Immature natural killer cell (primary cell): Measurements from ENCODE around the gene MAP3K6. TPM values are rescaled to one million over a fixed set of nuclear protein-coding genes. Genes with fewer than 3 reads are reported as not detected.

Experiments used
- DNase-seq, 3 donors: peaks; one replicate each; pipeline ENCODE4 v3.0.0; 2022; ENCODE audit warnings: mixed read lengths in 1 of 3
- H3K27ac Mint-ChIP-seq, 6 donors: one replicate each; pipeline ENCODE4 v1.8.0; 2020; ENCODE audit warnings: mixed read lengths in 6 of 6, mild to moderate bottlenecking in 5 of 6, inconsistent platforms in 4 of 6, moderate library complexity in 3 of 6
- H3K27me3 Mint-ChIP-seq, 3 donors: one replicate each; pipeline ENCODE4 v1.8.0; 2020 to 2021; ENCODE audit warnings: low read depth in 3 of 3, mild to moderate bottlenecking in 3 of 3, mixed read lengths in 3 of 3, moderate library complexity in 3 of 3, inconsistent platforms in 1 of 3
- H3K36me3 Mint-ChIP-seq, 3 donors: one replicate each; pipeline ENCODE4 v1.8.0; 2020; ENCODE audit warnings: mixed read lengths in 3 of 3, inconsistent platforms in 2 of 3, mild to moderate bottlenecking in 2 of 3
- H3K4me1 Mint-ChIP-seq, 2 donors: one replicate each; pipeline ENCODE4 v1.8.0; 2020; ENCODE audit warnings: inconsistent platforms in 2 of 2, mild to moderate bottlenecking in 2 of 2, mixed read lengths in 2 of 2, moderate library complexity in 1 of 2
- H3K4me3 Mint-ChIP-seq, 5 donors: one replicate each; pipeline ENCODE4 v1.8.0; 2020; ENCODE audit warnings: mild to moderate bottlenecking in 5 of 5, mixed read lengths in 5 of 5, inconsistent platforms in 3 of 5, moderate library complexity in 3 of 5
- H3K9me3 Mint-ChIP-seq, 6 donors: one replicate each; pipeline ENCODE4 v1.8.0; 2020; ENCODE audit warnings: mild to moderate bottlenecking in 6 of 6, mixed read lengths in 6 of 6, inconsistent platforms in 4 of 6, moderate library complexity in 3 of 6
- polyA plus RNA-seq, 3 donors: library from polyadenylated mRNA; unstranded; fragments of 300-500 nt; fragmentation: Illumina TruSeq; gene quantifications; one replicate each; pipeline ENCODE4 v1.2.3, GENCODE V29; 2021

Gene MAP3K6
- polyA plus RNA-seq, 3 donors from 2014 or later: 2.0 to 5.1 (median 3.6) TPM

DNA sequence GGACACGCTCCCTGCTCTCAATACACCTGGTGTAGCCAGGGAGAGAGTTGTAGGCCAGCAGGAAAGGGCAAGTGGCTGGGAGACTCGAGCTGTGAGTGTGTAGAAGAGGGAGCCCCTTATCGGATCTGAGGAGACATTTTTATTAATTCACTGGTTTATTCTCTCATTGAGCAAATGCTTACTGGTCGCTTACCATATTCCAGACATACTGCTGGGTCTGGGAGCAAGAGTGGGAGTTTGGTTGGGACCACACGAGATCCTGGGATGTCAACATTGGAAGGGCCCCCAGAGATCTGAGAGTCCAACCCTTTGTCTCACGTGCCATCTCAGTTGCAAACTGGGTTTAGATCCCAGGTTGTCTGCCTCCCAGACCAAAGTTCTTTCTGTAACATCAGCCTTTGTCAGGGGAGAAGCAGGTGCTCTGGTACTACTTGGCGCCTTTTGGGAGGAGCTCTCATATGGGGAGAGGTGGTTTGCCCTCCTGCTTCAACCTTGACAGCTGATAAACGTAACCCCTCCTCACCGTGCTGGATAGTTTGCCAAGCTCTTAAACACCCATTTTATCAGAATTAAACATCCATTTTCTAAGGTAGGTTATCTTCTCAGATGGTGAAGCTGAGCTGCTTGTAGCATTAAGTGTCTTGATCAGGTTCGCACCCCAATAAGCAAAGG lies 44.1 kb downstream of the MAP3K6 start:
- H3K4me1 Mint-ChIP-seq: peaks cover 51 to 60% of the 10 kb centered on the region in 2 donors
- DNase-seq: no peak
- H3K4me3 Mint-ChIP-seq: peak overlapping the region; percentile 94 to 97 (median 96)
- peaks cover 0 to 18% (median 5%) of the 10 kb centered on the region in 3 donors for H3K27me3 Mint-ChIP-seq
- H3K9me3 Mint-ChIP-seq: peaks cover 0 to 2% (median 0%) of the 10 kb centered on the region in 6 donors
- H3K36me3 Mint-ChIP-seq: peaks cover 0 to 15% (median under 1%) of the 10 kb centered on the region in 3 donors
- H3K27ac Mint-ChIP-seq: peak overlapping the region; percentile 93 to 97 (median 95)

DNA sequence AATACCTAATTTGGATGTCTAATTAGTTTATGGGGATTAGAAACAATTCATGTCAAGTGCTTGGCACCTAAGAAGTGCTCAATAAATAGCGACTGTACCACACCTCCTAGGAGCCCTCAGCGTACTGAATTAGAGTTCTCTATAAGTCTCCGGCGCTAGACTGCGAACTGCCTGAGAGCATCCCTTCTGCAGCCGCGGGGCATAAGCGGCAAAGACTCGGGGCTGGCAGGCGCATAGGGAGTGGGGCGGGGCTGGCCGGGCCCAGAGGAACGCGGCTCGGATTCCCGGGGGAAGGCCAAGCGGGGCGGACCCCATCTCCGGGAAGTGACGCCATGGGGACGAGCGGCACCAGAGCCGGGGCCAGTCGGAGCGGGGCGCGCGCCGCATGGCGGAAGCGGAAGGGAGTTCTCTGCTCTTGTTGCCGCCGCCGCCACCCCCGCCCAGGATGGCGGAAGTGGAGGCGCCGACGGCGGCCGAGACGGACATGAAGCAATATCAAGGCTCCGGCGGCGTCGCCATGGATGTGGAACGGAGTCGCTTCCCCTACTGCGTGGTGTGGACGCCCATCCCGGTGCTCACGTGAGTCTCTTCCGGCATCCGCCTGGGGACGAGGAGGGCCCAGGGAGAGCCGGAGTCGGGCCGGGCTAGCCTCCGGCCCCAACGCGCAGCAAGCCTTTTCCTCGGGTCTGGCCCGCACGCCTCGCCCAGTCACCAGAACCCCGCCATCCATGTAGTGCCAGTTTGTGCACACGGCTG lies 44.8 kb downstream of the MAP3K6 start, which contains the start of gene TMEM222:
TMEM222 (plus strand) TSS at position 351 of the 756 bp plus-strand sequence; CDS start at position 386, 35 bp downstream.
- H3K4me3 Mint-ChIP-seq: peak within 1 kb of the TSS; percentile 94 to 97 (median 96)
- H3K27ac Mint-ChIP-seq: peak within 1 kb of the TSS; percentile 93 to 97 (median 95)
- peak; percentile 96 to 97 (median 97) for DNase-seq
- H3K36me3 Mint-ChIP-seq: peaks cover 0 to 15% (median 0%) of the 10 kb centered on the region in 3 donors
- H3K9me3 Mint-ChIP-seq: peaks cover 0 to 2% (median 0%) of the 10 kb centered on the region in 6 donors
- H3K4me1 Mint-ChIP-seq: peaks cover 49 to 55% of the 10 kb centered on the region in 2 donors
- H3K27me3 Mint-ChIP-seq: peaks cover 0 to 18% (median 5%) of the 10 kb centered on the region in 3 donors

DNA sequence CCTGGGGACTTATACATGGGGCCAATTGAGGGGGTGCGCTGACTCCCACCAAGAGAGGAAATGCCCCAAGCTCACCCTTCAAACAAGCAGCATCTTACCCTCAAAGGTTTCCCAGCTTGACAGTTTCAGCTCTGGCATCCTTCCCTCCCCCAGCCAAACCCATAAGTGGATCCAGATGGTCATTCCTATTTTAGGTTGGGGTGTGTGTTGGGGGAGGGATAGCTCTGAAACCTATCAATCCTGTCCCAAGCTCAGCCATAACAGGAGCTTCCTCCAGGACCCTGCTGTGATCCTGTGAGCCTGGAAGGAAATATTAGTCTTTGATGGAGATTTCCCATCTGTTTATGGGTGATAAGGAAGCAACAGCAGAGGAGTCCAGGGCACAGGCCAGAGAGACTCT lies 48.2 kb downstream of the MAP3K6 start:
- no peak overlapping the region for H3K4me3 Mint-ChIP-seq
- peaks cover 0 to 2% (median 0%) of the 10 kb centered on the region in 6 donors for H3K9me3 Mint-ChIP-seq
- DNase-seq: no peak
- peaks cover 21 to 23% of the 10 kb centered on the region in 2 donors for H3K4me1 Mint-ChIP-seq
- H3K27ac Mint-ChIP-seq: no peak overlapping the region
- no peaks in the 10 kb centered on the region for H3K36me3 Mint-ChIP-seq
- peaks cover 4 to 18% (median 5%) of the 10 kb centered on the region in 3 donors for H3K27me3 Mint-ChIP-seq

DNA sequence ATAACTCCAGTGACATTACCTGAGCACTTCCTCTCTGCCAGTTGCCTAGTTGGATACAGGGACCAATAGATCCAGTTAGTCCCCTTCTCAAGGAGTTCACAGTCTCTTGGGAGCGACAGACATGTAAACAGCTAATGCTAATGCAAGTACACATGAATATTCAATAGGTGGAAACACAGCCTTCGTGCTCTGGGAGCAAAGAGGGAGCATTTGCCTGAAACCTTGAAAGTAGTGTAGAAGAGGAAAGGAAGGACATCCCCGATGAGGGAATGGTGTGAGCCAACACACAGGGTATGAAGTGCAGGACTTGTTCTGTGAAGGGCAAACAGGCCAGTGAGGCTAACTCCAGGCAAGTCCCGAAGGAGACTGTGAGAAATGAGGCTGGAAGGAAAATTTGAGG lies 48.6 kb downstream of the MAP3K6 start:
- no peak overlapping the region for H3K4me3 Mint-ChIP-seq
- H3K27ac Mint-ChIP-seq: peak overlapping the region in 3 of 6 donors; percentile 11 to 42 (median 13)
- peaks cover 4 to 18% (median 5%) of the 10 kb centered on the region in 3 donors for H3K27me3 Mint-ChIP-seq
- peaks cover 0 to 2% (median 0%) of the 10 kb centered on the region in 6 donors for H3K9me3 Mint-ChIP-seq
- peaks cover 17 to 18% of the 10 kb centered on the region in 2 donors for H3K4me1 Mint-ChIP-seq
- DNase-seq: no peak
- H3K36me3 Mint-ChIP-seq: no peaks in the 10 kb centered on the region

DNA sequence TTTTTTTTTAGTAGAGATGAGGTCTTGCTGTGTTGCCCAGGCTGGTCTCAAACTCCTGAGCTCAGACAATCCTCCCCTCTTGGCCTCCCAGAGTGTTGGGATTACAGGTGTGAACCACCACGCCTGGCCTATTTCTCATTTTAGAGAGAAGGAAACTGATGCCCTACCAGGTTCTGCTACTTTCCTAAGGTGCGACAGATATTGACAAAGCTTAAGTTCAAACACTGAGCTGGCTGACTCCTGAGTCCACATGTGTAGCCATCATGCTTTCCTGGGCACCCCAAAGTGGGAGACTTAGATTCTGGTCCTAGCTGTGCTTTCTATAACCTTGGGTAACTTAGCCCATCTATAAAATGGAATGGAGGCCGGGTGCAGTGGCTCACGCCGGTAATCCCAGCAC lies 49.9 kb downstream of the MAP3K6 start:
- no peaks in the 10 kb centered on the region for H3K36me3 Mint-ChIP-seq

DNA sequence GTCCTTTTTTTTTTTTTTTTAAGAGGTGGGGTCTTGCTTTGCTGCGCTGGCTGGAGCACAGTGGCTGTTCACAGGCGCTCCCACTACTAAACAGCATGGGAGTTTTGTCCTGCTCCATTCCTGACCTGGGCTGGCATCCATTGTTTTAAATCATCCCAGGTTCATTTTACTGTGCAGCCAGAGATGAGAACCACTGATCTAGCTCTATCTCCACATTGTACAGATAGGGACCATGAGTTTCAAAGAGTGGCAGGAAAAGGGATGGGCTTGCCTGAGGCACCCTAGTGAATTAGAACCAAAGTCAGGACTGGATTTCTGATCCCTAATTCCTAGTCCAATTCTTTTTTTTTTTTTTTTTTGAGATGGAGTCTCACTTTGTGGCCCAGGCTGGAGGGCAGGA lies 52.0 kb downstream of the MAP3K6 start:
- no peaks in the 10 kb centered on the region for H3K4me1 Mint-ChIP-seq

More for the DNA sequence above, 49.9 kb downstream of the MAP3K6 start:
- Mint-ChIP-seq H3K4me1 (peaks cover 6% of the 10 kb centered on the region in 2 donors), H3K9me3 (peaks cover 0 to 2% (median 0%) of the 10 kb centered on the region in 6 donors), H3K27ac (no peak overlapping the region), H3K27me3 (peaks cover 4 to 16% (median 5%) of the 10 kb centered on the region in 3 donors), H3K4me3 (no peak overlapping the region)
- DNase-seq: no peak

DNA sequence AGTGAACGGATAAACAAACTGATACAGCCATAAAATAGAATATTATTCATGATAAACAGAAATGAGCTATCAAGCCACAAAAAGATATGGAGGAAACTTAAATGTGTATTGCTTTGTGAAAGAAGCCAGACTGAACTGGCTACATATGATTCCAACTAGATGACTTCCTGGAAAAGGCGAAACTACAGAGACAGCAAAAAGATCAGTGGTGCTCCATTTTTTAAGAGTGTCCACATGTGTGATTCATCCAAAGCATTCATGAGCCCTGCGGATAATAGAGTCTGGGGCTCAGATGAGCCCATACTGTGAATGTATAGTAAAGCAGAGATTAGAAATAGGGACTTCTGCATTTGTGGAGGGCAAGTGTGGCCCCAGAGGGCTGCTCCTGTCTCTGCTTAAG lies 52.6 kb downstream of the MAP3K6 start:
- Mint-ChIP-seq H3K36me3 (peaks cover 0 to 7% (median 3%) of the 10 kb centered on the region in 3 donors), H3K4me1 (no peaks in the 10 kb centered on the region), H3K9me3 (peaks cover 0 to 2% (median 0%) of the 10 kb centered on the region in 6 donors), H3K4me3 (no peak overlapping the region), H3K27ac (peak overlapping the region in 1 of 6 donors; percentile 68), H3K27me3 (peaks cover 0 to 6% (median 4%) of the 10 kb centered on the region in 3 donors)
- DNase-seq: no peak

More for the DNA sequence above, 52.0 kb downstream of the MAP3K6 start:
- peaks cover 0 to 8% (median 4%) of the 10 kb centered on the region in 3 donors for H3K27me3 Mint-ChIP-seq
- no peak overlapping the region for H3K4me3 Mint-ChIP-seq
- no peak for DNase-seq
- H3K9me3 Mint-ChIP-seq: peaks cover 0 to 2% (median 0%) of the 10 kb centered on the region in 6 donors
- no peak overlapping the region for H3K27ac Mint-ChIP-seq
- peaks cover 0 to 7% (median 3%) of the 10 kb centered on the region in 3 donors for H3K36me3 Mint-ChIP-seq

DNA sequence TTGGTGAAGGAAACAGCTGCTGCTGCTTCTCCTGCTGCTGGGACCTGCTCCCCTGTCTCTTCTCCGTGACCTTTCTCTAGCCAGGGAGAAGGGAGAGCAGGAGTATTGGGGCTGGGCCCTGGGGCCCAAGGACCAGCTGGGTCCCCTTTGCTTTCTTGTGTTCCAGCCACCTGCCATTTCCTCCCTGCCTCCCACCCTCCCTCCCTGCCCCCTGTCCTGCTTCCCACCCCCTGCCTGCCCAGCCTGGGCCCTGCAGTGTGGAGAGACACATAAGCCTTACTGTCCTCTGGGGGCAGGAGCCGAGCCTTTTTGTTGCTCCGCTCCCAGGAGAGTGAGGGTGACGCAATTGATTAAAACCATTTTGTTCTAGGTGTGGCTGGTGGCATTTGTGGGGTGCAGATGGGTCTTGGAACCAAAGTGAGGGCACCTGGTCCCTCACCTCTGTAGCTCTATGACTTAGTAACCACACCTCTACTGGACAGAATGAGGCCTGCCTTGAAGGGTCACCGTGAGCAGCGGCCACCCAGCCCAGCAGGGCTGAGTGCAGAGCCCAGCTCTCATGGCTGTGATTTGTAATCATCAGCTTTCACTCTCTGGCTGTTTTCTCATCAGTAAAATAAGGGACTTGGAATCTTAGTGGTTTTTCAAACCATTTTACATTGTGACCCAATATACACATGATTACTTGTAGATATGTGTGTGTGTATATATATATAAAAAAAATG lies 58.7 kb downstream of the MAP3K6 start:
- peaks cover 0 to 14% (median 8%) of the 10 kb centered on the region in 3 donors for H3K36me3 Mint-ChIP-seq
- H3K9me3 Mint-ChIP-seq: no peaks in the 10 kb centered on the region
- no peak overlapping the region for H3K4me3 Mint-ChIP-seq
- no peak for DNase-seq
- peak overlapping the region in 1 of 6 donors; percentile 62 for H3K27ac Mint-ChIP-seq
- H3K4me1 Mint-ChIP-seq: no peaks in the 10 kb centered on the region
- H3K27me3 Mint-ChIP-seq: peaks cover 0 to 2% (median 1%) of the 10 kb centered on the region in 3 donors

DNA sequence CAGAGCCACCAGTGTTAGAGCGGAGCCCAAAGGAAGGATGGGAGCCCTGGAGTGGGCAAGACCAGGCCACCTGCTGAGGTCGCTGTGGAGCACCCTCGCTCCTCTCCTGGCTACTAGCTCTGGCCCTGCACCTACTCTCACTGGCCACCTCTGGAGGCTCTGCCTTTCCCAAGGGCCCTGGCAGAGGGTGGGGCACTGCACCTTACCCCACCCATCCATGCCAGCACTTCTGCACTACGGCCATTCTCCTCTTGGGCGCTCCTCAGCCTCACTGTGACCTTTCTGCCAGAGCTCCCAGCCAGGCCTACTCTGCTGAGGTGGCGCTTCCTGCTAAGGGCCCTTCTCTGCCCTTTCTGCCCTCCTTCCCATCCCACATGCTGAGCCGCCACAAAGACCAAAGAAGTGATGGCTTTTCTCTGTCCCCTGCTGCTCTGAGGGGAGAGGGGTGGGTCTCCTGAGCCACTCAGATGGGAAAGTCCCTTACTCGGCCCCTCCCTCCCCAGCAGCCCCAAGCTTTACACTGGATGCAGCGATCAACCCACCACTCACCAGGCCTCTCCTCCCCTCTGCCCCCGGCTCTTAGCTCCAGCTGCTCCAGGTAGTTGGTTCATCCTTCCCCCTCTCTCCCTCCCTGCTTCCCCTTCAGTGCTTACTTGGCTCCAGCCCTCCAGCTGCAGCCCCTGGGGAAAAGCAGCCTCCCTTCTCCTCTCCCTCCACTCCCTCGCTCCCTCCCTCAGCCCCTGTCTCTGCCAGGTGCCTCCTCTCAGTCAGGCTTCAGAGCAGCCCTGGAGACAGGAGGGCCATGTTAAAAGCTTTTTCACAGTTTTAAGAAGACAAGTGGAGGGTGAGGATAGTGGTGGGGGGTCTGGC lies 59.6 kb downstream of the MAP3K6 start:
- no peak overlapping the region for H3K27ac Mint-ChIP-seq
- H3K27me3 Mint-ChIP-seq: peaks cover 0 to 2% (median 1%) of the 10 kb centered on the region in 3 donors
- no peak overlapping the region for H3K4me3 Mint-ChIP-seq
- no peaks in the 10 kb centered on the region for H3K4me1 Mint-ChIP-seq
- DNase-seq: no peak
- H3K9me3 Mint-ChIP-seq: no peaks in the 10 kb centered on the region
- H3K36me3 Mint-ChIP-seq: peaks cover 1 to 16% (median 8%) of the 10 kb centered on the region in 3 donors

DNA sequence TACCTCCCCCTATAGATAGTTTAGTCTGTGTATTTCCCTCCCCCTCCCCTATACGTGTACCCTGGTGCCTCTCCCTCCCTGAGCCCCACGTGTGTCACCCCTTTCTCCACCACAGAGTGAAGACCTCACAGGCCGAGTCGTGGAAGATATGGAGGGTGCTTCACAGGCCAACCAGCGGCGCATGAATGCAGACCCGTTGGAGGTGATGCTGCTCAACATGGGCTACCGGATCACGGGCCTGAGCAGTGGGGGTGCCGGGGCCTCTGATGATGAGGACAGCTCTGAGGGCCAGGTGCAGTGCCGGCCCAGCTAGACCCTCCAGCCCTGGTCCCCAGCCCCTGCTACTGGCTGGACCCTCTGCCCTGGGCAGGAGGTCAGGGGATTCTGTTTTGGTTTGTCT lies 60.7 kb downstream of the MAP3K6 start:
- Mint-ChIP-seq H3K27me3 (peaks cover 0 to 2% (median 1%) of the 10 kb centered on the region in 3 donors), H3K27ac (no peak overlapping the region), H3K4me1 (no peaks in the 10 kb centered on the region), H3K4me3 (no peak overlapping the region), H3K36me3 (peaks cover 4 to 19% (median 8%) of the 10 kb centered on the region in 3 donors), H3K9me3 (no peaks in the 10 kb centered on the region)
- no peak for DNase-seq
